H1 (cell line): ENCODE measurements around the gene COL8A1. TPM values are rescaled to one million over a fixed set of nuclear protein-coding genes. Genes with fewer than 3 reads are reported as not detected.

ENCODE experiments used
- CEBPB ChIP-seq: IDR thresholded peaks from 2 replicates; pipeline ENCODE4 v1.6.1; 2012; ENCODE audit warnings: low read depth, low read length
- GABPA ChIP-seq: IDR thresholded peaks from 2 replicates; pipeline ENCODE4 v1.6.1; 2011; ENCODE audit warnings: mild to moderate bottlenecking, low read length, moderate library complexity, borderline replicate concordance; ENCODE audit not compliant: insufficient read depth
- NANOG ChIP-seq: IDR thresholded peaks from 2 replicates; pipeline ENCODE4 v1.6.1; 2011; ENCODE audit warnings: low read length, low read depth, mild to moderate bottlenecking, inconsistent platforms; ENCODE audit not compliant: insufficient read depth, poor library complexity, severe bottlenecking
- RBBP5 ChIP-seq: IDR thresholded peaks from 2 replicates; pipeline ENCODE4 v1.7.1; 2012; ENCODE audit warnings: low read depth, mild to moderate bottlenecking, inconsistent platforms, low read length, moderate library complexity, borderline replicate concordance
- TAF7 ChIP-seq: optimal IDR thresholded peaks from 2 replicates; pipeline ENCODE3; 2011; ENCODE audit warnings: low read depth, mild to moderate bottlenecking, inconsistent platforms, low read length, moderate library complexity, borderline replicate concordance
- TCF12 ChIP-seq: IDR thresholded peaks from 2 replicates; pipeline ENCODE4 v1.6.1; 2011; ENCODE audit warnings: low read depth, mild to moderate bottlenecking, low read length
- polyA plus RNA-seq, 7 experiments: library from polyadenylated mRNA; depleted of rRNA in 3 of 7; stranded (reverse) in 5 of 7; unstranded in 2 of 7; fragments of >200 nt in 5 of 7; fragments of 200-250 nt in 2 of 7; gene quantifications; 1 replicate in 5 of 7; 2 replicates in 1 of 7; 4 replicates in 1 of 7; pipeline versions ENCODE4 v1.2.1 to v1.2.3, GENCODE V29; 2011 to 2013; ENCODE audit warnings: missing spikeins in 2 of 7, mixed read lengths in 2 of 7
- total RNA-seq: library from RNA; stranded (reverse); fragmentation: NEBNext Ultra II Directional; extraction: Animal tissue kit (Norgen Biotek cat#: 25700); gene quantifications from 2 replicates; pipeline ENCODE4 v1.2.1, GENCODE V29; 2021
- TF ChIP-seq, protein P1 (sequence below): fragments of 300-600 bp; sonication (generic); IDR thresholded peaks from 2 replicates; pipeline ENCODE4 v1.7.1; 2012; ENCODE audit warnings: low read length, moderate library complexity, mild to moderate bottlenecking, inconsistent platforms; ENCODE audit not compliant: insufficient replicate concordance

Gene COL8A1
- total and polyA plus RNA-seq, 2 of the 8 experiments (the other 6 are each of a cell fraction or from before 2014, with no cell fraction given): 0.21 to 1.2 TPM

- TF ChIP-seq, protein P1, sequence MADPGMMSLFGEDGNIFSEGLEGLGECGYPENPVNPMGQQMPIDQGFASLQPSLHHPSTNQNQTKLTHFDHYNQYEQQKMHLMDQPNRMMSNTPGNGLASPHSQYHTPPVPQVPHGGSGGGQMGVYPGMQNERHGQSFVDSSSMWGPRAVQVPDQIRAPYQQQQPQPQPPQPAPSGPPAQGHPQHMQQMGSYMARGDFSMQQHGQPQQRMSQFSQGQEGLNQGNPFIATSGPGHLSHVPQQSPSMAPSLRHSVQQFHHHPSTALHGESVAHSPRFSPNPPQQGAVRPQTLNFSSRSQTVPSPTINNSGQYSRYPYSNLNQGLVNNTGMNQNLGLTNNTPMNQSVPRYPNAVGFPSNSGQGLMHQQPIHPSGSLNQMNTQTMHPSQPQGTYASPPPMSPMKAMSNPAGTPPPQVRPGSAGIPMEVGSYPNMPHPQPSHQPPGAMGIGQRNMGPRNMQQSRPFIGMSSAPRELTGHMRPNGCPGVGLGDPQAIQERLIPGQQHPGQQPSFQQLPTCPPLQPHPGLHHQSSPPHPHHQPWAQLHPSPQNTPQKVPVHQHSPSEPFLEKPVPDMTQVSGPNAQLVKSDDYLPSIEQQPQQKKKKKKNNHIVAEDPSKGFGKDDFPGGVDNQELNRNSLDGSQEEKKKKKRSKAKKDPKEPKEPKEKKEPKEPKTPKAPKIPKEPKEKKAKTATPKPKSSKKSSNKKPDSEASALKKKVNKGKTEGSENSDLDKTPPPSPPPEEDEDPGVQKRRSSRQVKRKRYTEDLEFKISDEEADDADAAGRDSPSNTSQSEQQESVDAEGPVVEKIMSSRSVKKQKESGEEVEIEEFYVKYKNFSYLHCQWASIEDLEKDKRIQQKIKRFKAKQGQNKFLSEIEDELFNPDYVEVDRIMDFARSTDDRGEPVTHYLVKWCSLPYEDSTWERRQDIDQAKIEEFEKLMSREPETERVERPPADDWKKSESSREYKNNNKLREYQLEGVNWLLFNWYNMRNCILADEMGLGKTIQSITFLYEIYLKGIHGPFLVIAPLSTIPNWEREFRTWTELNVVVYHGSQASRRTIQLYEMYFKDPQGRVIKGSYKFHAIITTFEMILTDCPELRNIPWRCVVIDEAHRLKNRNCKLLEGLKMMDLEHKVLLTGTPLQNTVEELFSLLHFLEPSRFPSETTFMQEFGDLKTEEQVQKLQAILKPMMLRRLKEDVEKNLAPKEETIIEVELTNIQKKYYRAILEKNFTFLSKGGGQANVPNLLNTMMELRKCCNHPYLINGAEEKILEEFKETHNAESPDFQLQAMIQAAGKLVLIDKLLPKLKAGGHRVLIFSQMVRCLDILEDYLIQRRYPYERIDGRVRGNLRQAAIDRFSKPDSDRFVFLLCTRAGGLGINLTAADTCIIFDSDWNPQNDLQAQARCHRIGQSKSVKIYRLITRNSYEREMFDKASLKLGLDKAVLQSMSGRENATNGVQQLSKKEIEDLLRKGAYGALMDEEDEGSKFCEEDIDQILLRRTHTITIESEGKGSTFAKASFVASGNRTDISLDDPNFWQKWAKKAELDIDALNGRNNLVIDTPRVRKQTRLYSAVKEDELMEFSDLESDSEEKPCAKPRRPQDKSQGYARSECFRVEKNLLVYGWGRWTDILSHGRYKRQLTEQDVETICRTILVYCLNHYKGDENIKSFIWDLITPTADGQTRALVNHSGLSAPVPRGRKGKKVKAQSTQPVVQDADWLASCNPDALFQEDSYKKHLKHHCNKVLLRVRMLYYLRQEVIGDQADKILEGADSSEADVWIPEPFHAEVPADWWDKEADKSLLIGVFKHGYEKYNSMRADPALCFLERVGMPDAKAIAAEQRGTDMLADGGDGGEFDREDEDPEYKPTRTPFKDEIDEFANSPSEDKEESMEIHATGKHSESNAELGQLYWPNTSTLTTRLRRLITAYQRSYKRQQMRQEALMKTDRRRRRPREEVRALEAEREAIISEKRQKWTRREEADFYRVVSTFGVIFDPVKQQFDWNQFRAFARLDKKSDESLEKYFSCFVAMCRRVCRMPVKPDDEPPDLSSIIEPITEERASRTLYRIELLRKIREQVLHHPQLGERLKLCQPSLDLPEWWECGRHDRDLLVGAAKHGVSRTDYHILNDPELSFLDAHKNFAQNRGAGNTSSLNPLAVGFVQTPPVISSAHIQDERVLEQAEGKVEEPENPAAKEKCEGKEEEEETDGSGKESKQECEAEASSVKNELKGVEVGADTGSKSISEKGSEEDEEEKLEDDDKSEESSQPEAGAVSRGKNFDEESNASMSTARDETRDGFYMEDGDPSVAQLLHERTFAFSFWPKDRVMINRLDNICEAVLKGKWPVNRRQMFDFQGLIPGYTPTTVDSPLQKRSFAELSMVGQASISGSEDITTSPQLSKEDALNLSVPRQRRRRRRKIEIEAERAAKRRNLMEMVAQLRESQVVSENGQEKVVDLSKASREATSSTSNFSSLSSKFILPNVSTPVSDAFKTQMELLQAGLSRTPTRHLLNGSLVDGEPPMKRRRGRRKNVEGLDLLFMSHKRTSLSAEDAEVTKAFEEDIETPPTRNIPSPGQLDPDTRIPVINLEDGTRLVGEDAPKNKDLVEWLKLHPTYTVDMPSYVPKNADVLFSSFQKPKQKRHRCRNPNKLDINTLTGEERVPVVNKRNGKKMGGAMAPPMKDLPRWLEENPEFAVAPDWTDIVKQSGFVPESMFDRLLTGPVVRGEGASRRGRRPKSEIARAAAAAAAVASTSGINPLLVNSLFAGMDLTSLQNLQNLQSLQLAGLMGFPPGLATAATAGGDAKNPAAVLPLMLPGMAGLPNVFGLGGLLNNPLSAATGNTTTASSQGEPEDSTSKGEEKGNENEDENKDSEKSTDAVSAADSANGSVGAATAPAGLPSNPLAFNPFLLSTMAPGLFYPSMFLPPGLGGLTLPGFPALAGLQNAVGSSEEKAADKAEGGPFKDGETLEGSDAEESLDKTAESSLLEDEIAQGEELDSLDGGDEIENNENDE: no peak
- TF ChIP-seq GABPA (no peak), TAF7 (no peak), NANOG (no peak), CEBPB (no peak), RBBP5 (no peak), TCF12 (no peak)
Observed at GRCh38 chr3:99690761-99691369, 52.5 kb downstream of the COL8A1 start (continued).
